ENCODE data around the gene ARHGAP1. TPM values are rescaled to one million over a fixed set of nuclear protein-coding genes. Genes with fewer than 3 reads are reported as not detected.

Gene ARHGAP1
- total and polyA plus RNA-seq, 9 of the 15 experiments (the other 6 are each of a cell fraction or from before 2014, with no cell fraction given): 3.6 to 30.4 (median 8.2) TPM

DNA sequence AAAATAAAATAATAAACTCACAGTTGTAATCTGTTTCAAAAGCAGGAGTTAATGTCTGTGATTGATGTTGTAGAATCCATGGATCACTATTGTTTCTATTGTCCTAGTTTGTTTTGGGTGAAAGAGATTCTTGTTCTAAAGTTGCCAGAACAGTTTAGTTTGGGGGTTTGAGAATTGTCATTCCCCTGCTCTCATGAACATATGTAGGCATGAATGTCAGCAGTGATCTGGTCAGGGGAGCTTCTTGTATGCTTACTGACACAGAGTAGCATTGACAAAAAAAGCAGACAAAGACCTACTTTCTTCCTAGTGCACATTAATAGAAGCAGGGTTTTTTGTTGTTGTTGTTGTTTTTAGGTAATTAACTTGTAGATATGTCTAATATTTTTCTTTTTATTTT lies 38.6 kb downstream of the ARHGAP1 start:
- Histone ChIP-seq H3K36me3 (ENCODE audit: control insufficient read depth, insufficient read depth, low read length) (peaks cover 62% of the 10 kb centered on the region), H3K9ac (ENCODE audit: insufficient read depth in 1 of 2, low read depth in 2 of 2, low read length in 2 of 2) (no peak overlapping the region), H3K4me1 (replicated peaks in 1 of 2; ENCODE audit: control insufficient read depth in 2 of 2, insufficient read depth in 2 of 2, low read length in 2 of 2) (peaks cover 6 to 17% of the 10 kb centered on the region in 2 experiments; a peak in 3 of 5 replicates), H3K4me2 (ENCODE audit: insufficient read depth, low read length) (no peak overlapping the region), H2AFZ (ENCODE audit: low read depth, low read length) (no peak overlapping the region), H3K9me1 (ENCODE audit: control insufficient read depth, insufficient read depth, low read length) (no peaks in the 10 kb centered on the region), H3K27me3 (ENCODE audit: control insufficient read depth in 2 of 2, insufficient read depth in 2 of 2, low read length in 2 of 2) (no peaks in the 10 kb centered on the region), H3K4me3 (no peak overlapping the region), H3K27ac (ENCODE audit: extremely low read depth, low read depth, low read length) (no peak overlapping the region), H3K79me2 (ENCODE audit: control insufficient read depth, insufficient read depth, low read length) (no peaks in the 10 kb centered on the region), H4K20me1 (replicated peaks; ENCODE audit: control insufficient read depth, insufficient read depth, low read length) (no peaks in the 10 kb centered on the region), H3K9me3 (replicated peaks; ENCODE audit: control insufficient read depth, insufficient read depth, low read depth, low read length) (no peaks in the 10 kb centered on the region)
- intact Hi-C loops (cut with micrococcal nuclease): no loop called here
- ATAC-seq (no peak), FAIRE-seq (no peak), DNase-seq (ENCODE audit: extremely low read depth in 1 of 4, low spot score in 3 of 4) (no peak)
- ChIA-PET CTCF (ENCODE audit: low intra/inter-chr PET ratio) (no interaction called here), POLR2A (interaction anchor here (1.7 kb wide), 1 partner anchor 13 kb away, joined by 9 read pairs; no protein-coding TSS in a partner anchor)
- TF ChIP-seq HCFC1 (IDR thresholded peaks at IDR 0.05; ENCODE audit: low read depth, low read length) (no peak), NELFE (IDR thresholded peaks at IDR 0.05; ENCODE audit: insufficient read depth, insufficient read length) (no peak), KLF6 (CRISPR knock-in tag; IDR thresholded peaks at IDR 0.05; ENCODE audit: borderline replicate concordance) (no peak), ZNF133 (CRISPR knock-in tag; IDR thresholded peaks at IDR 0.05) (no peak), ZNF764 (CRISPR knock-in tag; IDR thresholded peaks at IDR 0.05; ENCODE audit: low read depth) (no peak), ZNF224 (CRISPR knock-in tag; IDR thresholded peaks at IDR 0.05) (no peak), HNRNPH1 (optimal IDR thresholded peaks at IDR 0.05; ENCODE audit: low read depth, low read length) (no peak), ZNF583 (CRISPR knock-in tag; IDR thresholded peaks at IDR 0.05) (no peak), RNF2 (IDR thresholded peaks at IDR 0.05) (no peak)
- in situ Hi-C loops (cut with MboI): no loop called here
- BruUV-seq (replicated peaks): no TSS peak
